Right cardiac atrium (tissue), 5 donors: ENCODE measurements around the gene HTR2C. TPM values are rescaled to one million over a fixed set of nuclear protein-coding genes. Genes with fewer than 3 reads are reported as not detected.
"Not testable (repeated sequence)": the region's sequence is repeated elsewhere in the genome, so short reads cannot be mapped to it uniquely, and the experiment has no call there.

Experiments used
- ATAC-seq, 2 donors: fragments of 200-7000 bp; cut with Tn5 transposase; one replicate each; pipeline versions ENCODE4 v1.8.0 to v1.9.1; 2020; ENCODE audit warnings: moderate library complexity in 2 of 2, mild to moderate bottlenecking in 1 of 2
- DNase-seq, 3 donors: peaks; one replicate each; pipeline ENCODE4 v3.0.0-alpha.2; 2020
- H3K27ac ChIP-seq: one replicate; pipeline ENCODE4 v1.5.1; 2013; ENCODE audit warnings: mild to moderate bottlenecking, low read length, control low read depth, moderate library complexity
- H3K27me3 ChIP-seq: one replicate; pipeline ENCODE4 v1.6.1; 2013; ENCODE audit not compliant: control insufficient read depth, insufficient read depth
- H3K4me1 ChIP-seq: one replicate; pipeline ENCODE4 v1.6.1; 2013; ENCODE audit warnings: low read length; ENCODE audit not compliant: control insufficient read depth, insufficient read depth
- H3K4me3 ChIP-seq: one replicate; pipeline ENCODE4 v1.5.1; 2013; ENCODE audit warnings: low read length, control low read depth
- H3K9me3 ChIP-seq: one replicate; pipeline ENCODE4 v1.6.1; 2013; ENCODE audit warnings: low read length; ENCODE audit not compliant: control insufficient read depth
- WGBS: extraction: QIAGEN DNeasy Blood & Tissue Kit; methylation state at CpG from one replicate; pipeline ENCODE4 v1.1.7; 2013; 5-methylcytosine and 5-hydroxymethylcytosine counted together
- intact Hi-C, 4 donors: fragments of 100-400 bp; cut with DNase I; formaldehyde crosslinking; loops; one replicate each; pipeline versions ENCODE4 v1.11.0 to v1.14.0; 2022 to 2023
- polyA plus RNA-seq: library from polyadenylated mRNA; stranded (reverse); fragments of 200-250 nt; gene quantifications from one replicate; pipeline ENCODE4 v1.2.3, GENCODE V29; 2013
- total RNA-seq, 4 donors: library from RNA; stranded (reverse); fragmentation: NEBNext Ultra II Directional; extraction: Animal tissue kit (Norgen Biotek cat#: 25700); gene quantifications; one replicate each; pipeline ENCODE4 v1.2.1, GENCODE V29; 2021
- donor health status: healthy with polysubstance abuse.
- donor health status: DM: no; HTN: yes; CAD: no.
- donor health status: DM: no; HTN: no; CAD: no.
- donor health status: DM: no; HTN: yes; CAD: no; lungs with severe emphysema.
- donor health status: DM: yes; HTN: yes; CAD: no.

The HTR2C gene
- total and polyA plus RNA-seq, 5 donors, result not detected

- H3K27ac ChIP-seq, ATAC-seq, H3K4me3 ChIP-seq, intact Hi-C loops, H3K4me1 ChIP-seq, H3K9me3 ChIP-seq, H3K27me3 ChIP-seq, DNase-seq: not testable (repeated sequence)
- WGBS, result 91% methylated on average over 9 of the region's 10 CpGs
Measured at GRCh38 chrX:114606619-114607018, 22.7 kb downstream of the HTR2C start.

GRCh38 chrX:114611018-114611619 lies 27.2 kb downstream of the HTR2C start:
- no peak overlapping the region for H3K27ac ChIP-seq
- H3K27me3 ChIP-seq, result no peaks in the 10 kb centered on the region
- 55% methylated on average over 11 of the region's 11 CpGs for WGBS
- intact Hi-C loops, result loop anchor here in 1 of 4 donors (10.0 kb wide), 1 partner anchor 344 kb away; no protein-coding TSS in a partner anchor
- H3K4me1 ChIP-seq, result no peaks in the 10 kb centered on the region
- ATAC-seq, result no peak
- H3K4me3 ChIP-seq, result no peak overlapping the region
- DNase-seq, result no peak
- no peaks in the 10 kb centered on the region for H3K9me3 ChIP-seq

DNA sequence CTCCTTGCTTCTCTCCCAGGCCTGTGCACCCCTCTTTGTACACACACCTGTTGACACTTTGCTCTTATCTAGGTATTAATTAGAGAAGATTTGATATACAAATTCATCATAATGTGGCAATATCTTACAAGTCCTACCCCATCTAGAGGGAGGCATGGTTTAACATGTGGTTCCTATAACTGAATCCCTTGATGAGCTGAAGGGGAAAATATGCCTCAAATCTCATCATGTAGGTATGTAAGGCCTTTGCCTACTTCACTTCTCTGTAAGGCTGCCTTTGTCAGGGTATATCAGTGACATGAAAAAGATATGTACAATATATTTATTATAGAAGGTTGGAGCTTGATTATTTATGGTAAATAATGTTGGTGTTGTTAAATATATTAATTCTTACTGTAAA lies 31.9 kb downstream of the HTR2C start:
- intact Hi-C loops, result loop anchor here in 1 of 4 donors (10.0 kb wide), 1 partner anchor 339 kb away; no protein-coding TSS in a partner anchor
- Histone ChIP-seq H3K4me1 (no peaks in the 10 kb centered on the region), H3K27me3 (no peaks in the 10 kb centered on the region), H3K9me3 (no peaks in the 10 kb centered on the region), H3K4me3 (no peak overlapping the region), H3K27ac (no peak overlapping the region)
- DNase-seq, result no peak
- ATAC-seq, result no peak

DNA sequence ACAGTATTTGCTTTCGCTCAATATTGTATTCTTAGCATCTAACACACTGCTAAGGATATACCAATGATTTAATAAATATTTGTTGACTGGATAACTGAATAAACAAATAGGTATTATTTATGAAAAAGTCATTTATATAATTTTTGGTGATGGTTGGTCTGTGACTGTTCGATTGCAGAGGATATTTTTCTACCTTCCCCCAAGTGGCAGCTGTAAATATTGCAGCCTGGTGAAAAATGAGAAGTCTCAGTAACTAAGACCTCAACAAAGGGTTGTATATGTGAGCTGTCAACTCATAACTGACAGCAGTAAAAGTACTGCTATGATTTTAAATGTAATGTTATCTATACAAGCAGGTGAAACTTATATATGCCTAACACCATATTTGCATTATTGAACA lies 36.0 kb downstream of the HTR2C start:
- Histone ChIP-seq H3K4me1 (no peaks in the 10 kb centered on the region), H3K9me3 (no peaks in the 10 kb centered on the region), H3K27me3 (no peaks in the 10 kb centered on the region), H3K27ac (no peak overlapping the region), H3K4me3 (no peak overlapping the region)
- DNase-seq (no peak), ATAC-seq (no peak)
- intact Hi-C loops, result loop anchor here in 2 of 4 donors (10.0 kb wide), 2 partner anchors 335 to 345 kb away; no protein-coding TSS in a partner anchor
- 59% methylated on average over 2 of the region's 2 CpGs for WGBS

GRCh38 chrX:114626323-114626722 lies 42.4 kb downstream of the HTR2C start:
- Histone ChIP-seq H3K9me3 (no peaks in the 10 kb centered on the region), H3K27ac (no peak overlapping the region), H3K27me3 (no peaks in the 10 kb centered on the region), H3K4me1 (no peaks in the 10 kb centered on the region), H3K4me3 (no peak overlapping the region)
- DNase-seq (no peak), ATAC-seq (no peak)
- intact Hi-C loops, result loop anchor here in 1 of 4 donors (10.0 kb wide), 1 partner anchor 338 kb away; no protein-coding TSS in a partner anchor

DNA sequence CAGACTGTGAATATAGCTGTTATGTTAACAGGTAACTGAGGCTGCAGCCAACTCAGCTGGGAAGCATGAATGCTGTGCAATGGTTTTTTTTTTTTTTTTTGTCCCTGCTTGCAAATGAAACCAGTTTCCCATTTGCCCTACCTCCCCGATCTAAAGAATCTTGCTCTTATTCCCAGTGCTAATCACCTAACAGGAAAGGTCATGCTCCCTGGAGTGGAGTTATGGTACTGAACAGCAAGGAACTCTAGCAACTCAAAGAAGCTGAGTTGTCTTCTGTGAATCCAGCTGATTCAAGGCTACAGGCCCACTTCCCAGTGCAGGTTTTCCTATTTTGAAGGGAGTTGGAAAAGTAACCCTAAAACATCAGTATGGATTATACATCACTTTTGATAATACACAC lies 52.1 kb downstream of the HTR2C start:
- intact Hi-C loops, result no loop called here
- H3K27me3 ChIP-seq, result no peaks in the 10 kb centered on the region
- no peak overlapping the region for H3K27ac ChIP-seq
- DNase-seq (no peak), ATAC-seq (no peak)
- H3K9me3 ChIP-seq, result no peaks in the 10 kb centered on the region
- WGBS, result 45% methylated on average over 1 of the region's 1 CpG
- no peaks in the 10 kb centered on the region for H3K4me1 ChIP-seq
- no peak overlapping the region for H3K4me3 ChIP-seq

- H3K27ac ChIP-seq, result no peak overlapping the region
- H3K4me3 ChIP-seq, result no peak overlapping the region
- H3K4me1 ChIP-seq, result no peaks in the 10 kb centered on the region
- DNase-seq (no peak), ATAC-seq (no peak)
- intact Hi-C loops, result no loop called here
- no peaks in the 10 kb centered on the region for H3K9me3 ChIP-seq
- H3K27me3 ChIP-seq, result no peaks in the 10 kb centered on the region
Measured at GRCh38 chrX:114650351-114650750, 66.5 kb downstream of the HTR2C start.

GRCh38 chrX:114675365-114675764 lies 91.5 kb downstream of the HTR2C start:
- intact Hi-C loops, result no loop called here
- Histone ChIP-seq H3K27me3 (no peaks in the 10 kb centered on the region), H3K4me1 (no peaks in the 10 kb centered on the region), H3K4me3 (no peak overlapping the region), H3K9me3 (no peaks in the 10 kb centered on the region), H3K27ac (no peak overlapping the region)
- no peak for ATAC-seq
- WGBS, result 74% methylated on average over 2 of the region's 2 CpGs
- no peak for DNase-seq

- H3K4me1 ChIP-seq, H3K9me3 ChIP-seq, H3K27me3 ChIP-seq, H3K27ac ChIP-seq, intact Hi-C loops, ATAC-seq, H3K4me3 ChIP-seq, DNase-seq: not testable (repeated sequence)
- WGBS, result 85% methylated on average over 9 of the region's 17 CpGs
Measured at GRCh38 chrX:114700533-114700932, 116.6 kb downstream of the HTR2C start.

GRCh38 chrX:114709406-114709805 lies 125.5 kb downstream of the HTR2C start:
- H3K27ac ChIP-seq, result no peak overlapping the region
- 31% methylated on average over 1 of the region's 1 CpG for WGBS
- DNase-seq (no peak), ATAC-seq (no peak)
- no peaks in the 10 kb centered on the region for H3K4me1 ChIP-seq
- intact Hi-C loops, result no loop called here
- H3K9me3 ChIP-seq, result no peaks in the 10 kb centered on the region
- no peak overlapping the region for H3K4me3 ChIP-seq
- no peaks in the 10 kb centered on the region for H3K27me3 ChIP-seq

DNA sequence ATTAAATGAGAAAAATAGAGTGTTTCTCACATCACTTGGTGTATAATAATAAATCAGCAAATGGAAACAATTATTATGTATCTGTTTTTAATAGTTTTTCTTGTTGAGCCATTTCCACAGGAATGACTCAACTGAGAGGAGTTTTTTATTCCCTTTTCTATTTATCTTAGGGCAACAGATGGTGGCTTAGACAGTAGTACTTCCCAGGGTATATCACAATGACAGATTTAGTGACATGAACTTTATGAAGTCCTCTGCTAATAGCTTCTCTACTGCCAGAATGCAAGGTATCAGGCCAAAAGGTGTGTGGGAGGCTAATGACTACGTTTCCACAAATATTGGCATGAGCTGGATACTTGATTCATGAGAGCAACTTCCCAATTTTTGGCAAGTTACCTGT lies 126.7 kb downstream of the HTR2C start:
- H3K4me1 ChIP-seq, result no peaks in the 10 kb centered on the region
- no peaks in the 10 kb centered on the region for H3K9me3 ChIP-seq
- no peaks in the 10 kb centered on the region for H3K27me3 ChIP-seq
- 33% methylated on average over 1 of the region's 1 CpG for WGBS
- intact Hi-C loops, result no loop called here
- no peak for DNase-seq
- no peak overlapping the region for H3K4me3 ChIP-seq
- no peak for ATAC-seq
- no peak overlapping the region for H3K27ac ChIP-seq

DNA sequence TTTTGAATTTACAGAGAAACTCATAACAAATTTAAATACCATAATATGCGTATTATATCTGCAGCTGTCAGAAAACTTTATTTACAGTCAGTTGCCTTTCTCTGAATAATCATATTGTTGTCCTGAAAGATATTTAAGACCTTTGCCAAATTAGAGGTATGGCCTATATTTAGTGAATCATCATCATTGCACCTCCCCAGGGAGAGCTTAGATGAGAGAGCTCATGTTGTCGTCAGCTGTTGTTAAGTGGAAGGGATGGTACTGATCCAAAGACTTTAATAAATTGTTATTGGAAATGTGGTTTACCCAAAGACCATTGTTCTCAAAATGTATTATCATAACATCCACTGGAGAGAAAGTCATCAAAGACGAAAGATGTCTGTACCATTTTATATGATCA lies 128.6 kb downstream of the HTR2C start:
- 79% methylated on average over 3 of the region's 3 CpGs for WGBS
- no peaks in the 10 kb centered on the region for H3K9me3 ChIP-seq
- intact Hi-C loops, result no loop called here

More for the DNA sequence above, 128.6 kb downstream of the HTR2C start:
- H3K4me1 ChIP-seq, result no peaks in the 10 kb centered on the region
- DNase-seq (no peak), ATAC-seq (no peak)
- no peak overlapping the region for H3K27ac ChIP-seq
- H3K27me3 ChIP-seq, result no peaks in the 10 kb centered on the region
- no peak overlapping the region for H3K4me3 ChIP-seq
